H9 (cell line): ENCODE measurements around the gene DNAAF5. TPM values are rescaled to one million over a fixed set of nuclear protein-coding genes. Genes with fewer than 3 reads are reported as not detected.

Experiments used
- DNase-seq: peaks from one replicate; pipeline ENCODE4 v3.0.0-alpha.2; 2017
- H2AFZ ChIP-seq: one replicate; pipeline ENCODE4 v1.6.1; 2013; ENCODE audit warnings: mild to moderate bottlenecking, low read length, control low read depth, moderate library complexity
- H2AK5ac ChIP-seq: 2 replicates; pipeline ENCODE4 v1.6.1; 2013; ENCODE audit warnings: low read length, control low read depth, mixed read lengths; ENCODE audit not compliant: insufficient read length
- H2BK120ac ChIP-seq: one replicate; pipeline ENCODE4 v1.6.1; 2013; ENCODE audit warnings: low read depth, mild to moderate bottlenecking, low read length, control low read depth, inconsistent platforms; ENCODE audit not compliant: poor library complexity, severe bottlenecking
- H2BK12ac ChIP-seq: 2 replicates; pipeline ENCODE4 v1.6.1; 2013; ENCODE audit warnings: low read length, control low read depth, mixed read lengths, low read depth; ENCODE audit not compliant: insufficient read length
- H2BK15ac ChIP-seq: 2 replicates; pipeline ENCODE4 v1.6.1; 2013; ENCODE audit warnings: low read depth, low read length, control low read depth
- H2BK20ac ChIP-seq: one replicate; pipeline ENCODE4 v1.6.1; 2013; ENCODE audit warnings: low read depth, mild to moderate bottlenecking, low read length, control low read depth, inconsistent platforms; ENCODE audit not compliant: poor library complexity, severe bottlenecking
- H2BK5ac ChIP-seq: 2 replicates; pipeline ENCODE4 v1.6.1; 2013; ENCODE audit warnings: low read length, control low read depth, mixed read lengths; ENCODE audit not compliant: insufficient read length
- H3K14ac ChIP-seq: 2 replicates; pipeline ENCODE4 v1.6.1; 2013; ENCODE audit warnings: low read length, control low read depth; ENCODE audit not compliant: insufficient read depth
- H3K18ac ChIP-seq: 2 replicates; pipeline ENCODE4 v1.6.1; 2013; ENCODE audit warnings: low read depth, mild to moderate bottlenecking, mixed read lengths, low read length, control low read depth; ENCODE audit not compliant: insufficient read length
- H3K23ac ChIP-seq: 2 replicates; pipeline ENCODE4 v1.6.1; 2013; ENCODE audit warnings: low read length, control low read depth, mixed read lengths, low read depth; ENCODE audit not compliant: insufficient read length
- H3K23me2 ChIP-seq: 2 replicates; pipeline ENCODE4 v1.6.1; 2013; ENCODE audit warnings: low read depth, mild to moderate bottlenecking, mixed read lengths, low read length, control low read depth; ENCODE audit not compliant: insufficient read length, poor library complexity, severe bottlenecking
- H3K27ac ChIP-seq: 2 replicates; pipeline ENCODE4 v1.5.1; 2013; ENCODE audit warnings: low read length, control low read depth, mixed read lengths, low read depth; ENCODE audit not compliant: insufficient read length
- H3K27me3 ChIP-seq: 2 replicates; pipeline ENCODE4 v1.6.1; 2013; ENCODE audit warnings: low read length, control low read depth, inconsistent platforms; ENCODE audit not compliant: insufficient read depth
- H3K4ac ChIP-seq: 2 replicates; pipeline ENCODE4 v1.6.1; 2013; ENCODE audit warnings: low read depth, mild to moderate bottlenecking, control low read depth, inconsistent platforms, low read length, moderate library complexity
- H3K4me1 ChIP-seq: 2 replicates; pipeline ENCODE4 v1.6.1; 2013; ENCODE audit warnings: low read length, control low read depth, inconsistent platforms; ENCODE audit not compliant: insufficient read depth
- H3K4me2 ChIP-seq: 2 replicates; pipeline ENCODE4 v1.6.1; 2013; ENCODE audit warnings: low read length, control low read depth, mixed read lengths; ENCODE audit not compliant: insufficient read length, insufficient read depth
- H3K56ac ChIP-seq: 2 replicates; pipeline ENCODE4 v1.6.1; 2013; ENCODE audit warnings: low read depth, mild to moderate bottlenecking, mixed read lengths, low read length, control low read depth; ENCODE audit not compliant: insufficient read length
- H3K79me1 ChIP-seq: 2 replicates; pipeline ENCODE4 v1.6.1; 2013; ENCODE audit warnings: low read depth, mild to moderate bottlenecking, moderate library complexity, low read length, control low read depth, inconsistent platforms; ENCODE audit not compliant: insufficient read depth, poor library complexity, severe bottlenecking
- H3K79me2 ChIP-seq: 2 replicates; pipeline ENCODE4 v1.6.1; 2013; ENCODE audit warnings: low read length, control low read depth, inconsistent platforms; ENCODE audit not compliant: insufficient read depth
- H3K9ac ChIP-seq: 2 replicates; pipeline ENCODE4 v1.6.1; 2013; ENCODE audit warnings: low read length, control low read depth, mixed read lengths; ENCODE audit not compliant: insufficient read length; ENCODE audit errors: extremely low read depth
- H3K9me3 ChIP-seq: one replicate; pipeline ENCODE4 v1.6.1; 2013; ENCODE audit warnings: low read depth, low read length, inconsistent platforms; ENCODE audit not compliant: control insufficient read depth
- H3T11ph ChIP-seq: one replicate; pipeline ENCODE4 v1.6.1; 2013; ENCODE audit warnings: mild to moderate bottlenecking, low read length, control low read depth, inconsistent platforms
- H4K20me1 ChIP-seq: one replicate; pipeline ENCODE4 v1.6.1; 2013; ENCODE audit not compliant: control insufficient read depth, insufficient read length, insufficient read depth
- H4K5ac ChIP-seq: 2 replicates; pipeline ENCODE4 v1.6.1; 2013; ENCODE audit warnings: low read depth, mild to moderate bottlenecking, mixed read lengths, low read length, control low read depth; ENCODE audit not compliant: insufficient read length
- H4K8ac ChIP-seq: replicated peaks from 2 replicates; pipeline ENCODE4 v1.6.1; 2013; ENCODE audit warnings: low read length, control low read depth, mixed read lengths, low read depth; ENCODE audit not compliant: insufficient read length
- H4K91ac ChIP-seq: 2 replicates; pipeline ENCODE4 v1.6.1; 2013; ENCODE audit warnings: low read depth, mild to moderate bottlenecking, moderate library complexity, mixed read lengths, low read length, control low read depth; ENCODE audit not compliant: insufficient read length
- H3K27ac Mint-ChIP-seq, 3 experiments: 2 replicates in 2 of 3; 3 replicates in 1 of 3; pipeline ENCODE4 v1.8.0; 2020 to 2021; ENCODE audit warnings: mixed read lengths in 3 of 3, mild to moderate bottlenecking in 1 of 3, moderate library complexity in 1 of 3
- H3K27me3 Mint-ChIP-seq: 2 replicates; pipeline ENCODE4 v1.8.0; 2021; ENCODE audit warnings: low read depth, mild to moderate bottlenecking, moderate library complexity, mixed read lengths
- H3K36me3 Mint-ChIP-seq, 3 experiments: 2 replicates in 2 of 3; 3 replicates in 1 of 3; pipeline ENCODE4 v1.8.0; 2020 to 2021; ENCODE audit warnings: low read depth in 3 of 3, mixed read lengths in 3 of 3; ENCODE audit not compliant: insufficient read depth in 1 of 3
- H3K4me1 Mint-ChIP-seq, 2 experiments: 2 replicates each; pipeline ENCODE4 v1.8.0; 2020; ENCODE audit warnings: mixed read lengths in 2 of 2
- H3K4me3 Mint-ChIP-seq, 2 experiments: 2 replicates in 1 of 2; 3 replicates in 1 of 2; pipeline ENCODE4 v1.8.0; 2020 to 2021; ENCODE audit warnings: mild to moderate bottlenecking in 2 of 2, mixed read lengths in 2 of 2, moderate library complexity in 1 of 2
- H3K9me3 Mint-ChIP-seq, 2 experiments: 2 replicates in 1 of 2; 3 replicates in 1 of 2; pipeline ENCODE4 v1.8.0; 2020; ENCODE audit warnings: mild to moderate bottlenecking in 2 of 2, mixed read lengths in 2 of 2, moderate library complexity in 1 of 2
- CTCF ChIP-seq: fragments of 200-600 bp; sonication (generic); conservative IDR thresholded peaks from 3 replicates; pipeline ENCODE4 v1.8.0; 2021; ENCODE audit warnings: antibody characterized with exemption, mild to moderate bottlenecking
- WGBS: extraction: QIAGEN DNeasy Blood & Tissue Kit; methylation state at CpG from one replicate; pipeline ENCODE4 v1.1.7; 2013; ENCODE audit warnings: missing lambda C conversion rate, low lambda C conversion rate, mixed read lengths; ENCODE audit not compliant: insufficient read length; ENCODE audit errors: extremely low coverage; 5-methylcytosine and 5-hydroxymethylcytosine counted together
- total RNA-seq: library from RNA; stranded (reverse); gene quantifications from 2 replicates; pipeline ENCODE4 v1.2.1, GENCODE V29; 2021

The DNAAF5 gene
- total RNA-seq, 1 experiment from 2014 or later: 43.5 TPM

- peak overlapping the region in 2 of 3 experiments; percentile 14 to 92; a peak in 3 of 7 replicates for H3K27ac Mint-ChIP-seq
- H4K91ac ChIP-seq: no peak overlapping the region
- no peak overlapping the region for H2AK5ac ChIP-seq
- no peaks in the 10 kb centered on the region; a peak in 1 of 5 replicates for H3K9me3 Mint-ChIP-seq
- H3K27me3 ChIP-seq: no peaks in the 10 kb centered on the region
- H3K36me3 Mint-ChIP-seq: peaks cover 25 to 52% (median 40%) of the 10 kb centered on the region in 3 experiments
- no peak overlapping the region for H2BK5ac ChIP-seq
- no peaks in the 10 kb centered on the region for H3K79me1 ChIP-seq
- no peak overlapping the region for H2BK15ac ChIP-seq
- H2BK120ac ChIP-seq: no peak overlapping the region
- no peak overlapping the region for H4K5ac ChIP-seq
- H2BK12ac ChIP-seq: no peak overlapping the region
- DNase-seq: no peak
- H3K27me3 Mint-ChIP-seq: no peaks in the 10 kb centered on the region
- H3K23me2 ChIP-seq: no peaks in the 10 kb centered on the region
- H4K20me1 ChIP-seq: no peaks in the 10 kb centered on the region
- no peak overlapping the region for H2BK20ac ChIP-seq
- H4K8ac ChIP-seq: no peak overlapping the region
- no peak overlapping the region for H3K9ac ChIP-seq
- no peaks in the 10 kb centered on the region for H3K9me3 ChIP-seq
- no peak overlapping the region for H2AFZ ChIP-seq
- no peak overlapping the region for H3K56ac ChIP-seq
- no peaks in the 10 kb centered on the region for H3K79me2 ChIP-seq
- no peak overlapping the region for H3K4me2 ChIP-seq
- H3T11ph ChIP-seq: no peak overlapping the region
- H3K23ac ChIP-seq: no peak overlapping the region
- TF ChIP-seq CTCF: no peak
- no peaks in the 10 kb centered on the region for H3K4me1 Mint-ChIP-seq
- no peaks in the 10 kb centered on the region for H3K4me1 ChIP-seq
- no peak overlapping the region for H3K27ac ChIP-seq
- no peak overlapping the region for H3K18ac ChIP-seq
- no peak overlapping the region for H3K4ac ChIP-seq
- H3K14ac ChIP-seq: no peak overlapping the region
- no CpG with 5 or more reads among the region's 65 CpGs for WGBS
- no peak overlapping the region for H3K4me3 Mint-ChIP-seq
Measured at GRCh38 chr7:767941-768731, 41.6 kb downstream of the DNAAF5 start.
